Endodermal cell (in vitro differentiated cells): ENCODE results near the gene UNC50. TPM values are rescaled to one million over a fixed set of nuclear protein-coding genes. Genes with fewer than 3 reads are reported as not detected.

ENCODE experiments used
- DNase-seq: peaks from one replicate; pipeline ENCODE4 v3.0.0-alpha.2; 2017
- H3K27ac ChIP-seq: 2 replicates; pipeline ENCODE4 v1.5.1; 2013; ENCODE audit warnings: mild to moderate bottlenecking, low read depth, low read length, moderate library complexity
- H3K27me3 ChIP-seq: 2 replicates; pipeline ENCODE4 v1.6.1; 2013; ENCODE audit warnings: mild to moderate bottlenecking, low read length, moderate library complexity; ENCODE audit not compliant: insufficient read depth, control insufficient read depth, poor library complexity, severe bottlenecking
- H3K36me3 ChIP-seq: 2 replicates; pipeline ENCODE4 v1.7.0; 2013; ENCODE audit warnings: mild to moderate bottlenecking, low read length, moderate library complexity; ENCODE audit not compliant: control insufficient read depth, insufficient read depth
- H3K4me1 ChIP-seq: one replicate; pipeline ENCODE4 v1.7.0; 2013; ENCODE audit warnings: low read length; ENCODE audit not compliant: control insufficient read depth, insufficient read depth
- H3K4me3 ChIP-seq: 2 replicates; pipeline ENCODE4 v1.5.1; 2013; ENCODE audit warnings: mild to moderate bottlenecking, low read length, moderate library complexity
- H3K9ac ChIP-seq: 2 replicates; pipeline ENCODE4 v1.6.1; 2013; ENCODE audit warnings: mild to moderate bottlenecking, low read length, moderate library complexity; ENCODE audit not compliant: poor library complexity, severe bottlenecking; ENCODE audit errors: extremely low read depth
- H3K9me3 ChIP-seq: 2 replicates; pipeline ENCODE4 v1.6.1; 2013; ENCODE audit warnings: mild to moderate bottlenecking, low read length, moderate library complexity; ENCODE audit not compliant: control insufficient read depth
- H3K27ac Mint-ChIP-seq: 2 replicates; pipeline ENCODE4 v1.8.0; 2020; ENCODE audit warnings: mixed read lengths
- H3K27me3 Mint-ChIP-seq: 2 replicates; pipeline ENCODE4 v1.8.0; 2021; ENCODE audit warnings: mild to moderate bottlenecking, mixed read lengths; ENCODE audit not compliant: insufficient read depth
- H3K36me3 Mint-ChIP-seq: 2 replicates; pipeline ENCODE4 v1.8.0; 2020; ENCODE audit warnings: low read depth, mixed read lengths
- H3K4me1 Mint-ChIP-seq: 2 replicates; pipeline ENCODE4 v1.8.0; 2020; ENCODE audit warnings: mixed read lengths
- H3K4me3 Mint-ChIP-seq: 2 replicates; pipeline ENCODE4 v1.8.0; 2020; ENCODE audit warnings: mild to moderate bottlenecking, moderate library complexity, mixed read lengths
- H3K9me3 Mint-ChIP-seq: 2 replicates; pipeline ENCODE4 v1.8.0; 2020; ENCODE audit warnings: mild to moderate bottlenecking, mixed read lengths
- CTCF ChIP-seq: fragments of 200-600 bp; sonication (generic); conservative IDR thresholded peaks from 2 replicates; pipeline ENCODE4 v1.5.0; 2021; ENCODE audit warnings: antibody characterized with exemption, mild to moderate bottlenecking
- WGBS, 2 experiments: methylation state at CpG; one replicate each; pipeline versions ENCODE4 v1.1.5 to v1.1.7; 2013; ENCODE audit warnings: missing lambda C conversion rate in 2 of 2, mixed read lengths in 1 of 2; ENCODE audit not compliant: insufficient coverage in 1 of 2, insufficient read length in 1 of 2; 5-methylcytosine and 5-hydroxymethylcytosine counted together
- total RNA-seq, 2 donors: library from RNA; stranded (reverse); fragmentation: NEBNext Ultra II Directional in 1 of 2; extraction: Animal tissue kit (Norgen Biotek cat#: 25700) in 1 of 2; gene quantifications; 2 replicates in 1 of 2; 3 replicates in 1 of 2; pipeline ENCODE4 v1.2.1, GENCODE V29; 2021

UNC50 gene
- total RNA-seq, 2 donors from 2014 or later, result 81.2 to 82.8 TPM

GRCh38 chr2:98572676-98573075, 35.7 kb upstream of the UNC50 start:
- Histone ChIP-seq H3K9me3 (no peaks in the 10 kb centered on the region), H3K4me3 (no peak overlapping the region), H3K4me1 (no peaks in the 10 kb centered on the region), H3K27ac (no peak overlapping the region), H3K9ac (no peak overlapping the region), H3K27me3 (no peaks in the 10 kb centered on the region), H3K36me3 (peaks cover 99% of the 10 kb centered on the region)
- 90 to 96% methylated on average over 13 to 15 of the region's 15 CpGs for WGBS, 2 experiments
- Mint-ChIP-seq H3K27me3 (no peaks in the 10 kb centered on the region), H3K4me3 (no peak overlapping the region), H3K36me3 (peaks cover 72% of the 10 kb centered on the region), H3K4me1 (no peaks in the 10 kb centered on the region), H3K9me3 (no peaks in the 10 kb centered on the region), H3K27ac (no peak overlapping the region)
- no peak for DNase-seq
- TF ChIP-seq CTCF, result no peak

DNA sequence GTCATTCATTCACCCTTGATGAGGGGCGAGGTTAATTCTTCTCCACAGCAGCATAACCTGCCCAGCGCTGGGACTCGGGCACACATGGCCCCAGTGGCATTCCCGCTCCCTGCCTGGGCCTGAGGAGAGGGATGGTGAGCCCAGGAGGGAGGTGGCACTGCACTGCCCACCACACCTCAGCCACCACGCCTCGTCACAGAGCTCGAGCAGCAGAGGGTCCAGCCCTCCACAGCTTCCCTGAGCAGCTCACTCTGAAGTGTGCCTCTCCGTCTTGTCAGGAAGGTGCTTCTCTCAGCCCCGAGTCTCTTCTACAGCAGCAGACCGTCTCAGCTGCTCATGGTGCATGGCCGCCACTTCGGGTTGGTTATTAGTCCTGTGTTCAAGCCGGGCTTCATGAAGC, 35.0 kb upstream of the UNC50 start:
- peaks cover 75% of the 10 kb centered on the region for H3K36me3 Mint-ChIP-seq
- no peaks in the 10 kb centered on the region for H3K27me3 Mint-ChIP-seq
- no peak for DNase-seq
- Histone ChIP-seq H3K9ac (no peak overlapping the region), H3K27me3 (no peaks in the 10 kb centered on the region), H3K27ac (no peak overlapping the region), H3K36me3 (peaks cover 99% of the 10 kb centered on the region), H3K4me3 (no peak overlapping the region), H3K9me3 (no peaks in the 10 kb centered on the region), H3K4me1 (no peaks in the 10 kb centered on the region)
- no peak for TF ChIP-seq CTCF
- H3K27ac Mint-ChIP-seq, result no peak overlapping the region
- 95 to 100% methylated on average over 10 to 13 of the region's 13 CpGs for WGBS, 2 experiments
- H3K4me3 Mint-ChIP-seq, result no peak overlapping the region
- H3K4me1 Mint-ChIP-seq, result no peaks in the 10 kb centered on the region
- H3K9me3 Mint-ChIP-seq, result no peaks in the 10 kb centered on the region

GRCh38 chr2:98576666-98577312, 31.6 kb upstream of the UNC50 start:
- Mint-ChIP-seq H3K9me3 (no peaks in the 10 kb centered on the region), H3K4me1 (no peaks in the 10 kb centered on the region), H3K4me3 (no peak overlapping the region), H3K27me3 (no peaks in the 10 kb centered on the region), H3K36me3 (peaks cover 62% of the 10 kb centered on the region), H3K27ac (no peak overlapping the region)
- no peaks in the 10 kb centered on the region for H3K4me1 ChIP-seq
- H3K9ac ChIP-seq, result no peak overlapping the region
- H3K27ac ChIP-seq, result no peak overlapping the region
- 96 to 98% methylated on average over 11 to 22 of the region's 22 CpGs for WGBS, 2 experiments
- no peak overlapping the region for H3K4me3 ChIP-seq
- peaks cover 96% of the 10 kb centered on the region for H3K36me3 ChIP-seq
- H3K27me3 ChIP-seq, result no peaks in the 10 kb centered on the region
- DNase-seq, result peak; percentile 35
- no peaks in the 10 kb centered on the region for H3K9me3 ChIP-seq
- TF ChIP-seq CTCF, result no peak
